Ascending aorta (tissue), 2 donors: Measurements from ENCODE around the gene PHC1. TPM values are rescaled to one million over a fixed set of nuclear protein-coding genes. Genes with fewer than 3 reads are reported as not detected.
A peak's percentile ranks its signal among the peaks of the same experiment; 100 is the strongest.

Source experiments
- DNase-seq, 2 donors: peaks; one replicate each; pipeline ENCODE4 v3.0.0-alpha.2; 2019; ENCODE audit warnings: low spot score in 2 of 2
- H3K27ac ChIP-seq, 2 donors: fragments of 200-600 bp; sonication (generic); one replicate each; pipeline ENCODE4 v1.5.1; 2016 to 2017; ENCODE audit warnings: mild to moderate bottlenecking in 1 of 2
- H3K27me3 ChIP-seq: fragments of 200-600 bp; sonication (generic); one replicate; pipeline ENCODE4 v1.5.1; 2017
- H3K36me3 ChIP-seq, 2 donors: fragments of 200-600 bp; sonication (generic); one replicate each; pipeline ENCODE4 v1.5.1; 2016
- H3K4me1 ChIP-seq, 2 donors: fragments of 200-600 bp; sonication (generic); one replicate each; pipeline ENCODE4 v1.5.1; 2016 to 2017; ENCODE audit warnings: mild to moderate bottlenecking in 1 of 2
- H3K4me3 ChIP-seq, 2 donors: fragments of 200-600 bp; sonication (generic); one replicate each; pipeline ENCODE4 v1.5.1; 2016 to 2017; ENCODE audit warnings: mild to moderate bottlenecking in 1 of 2
- H3K9me3 ChIP-seq, 2 donors: fragments of 200-600 bp; sonication (generic); one replicate each; pipeline ENCODE4 v1.5.1; 2016
- intact Hi-C: fragments of 100-400 bp; cut with DNase I; formaldehyde crosslinking; loops from one replicate; pipeline ENCODE4 v1.15.1; 2023
- total RNA-seq: library from RNA; depleted of rRNA; stranded (reverse); fragments of >200 nt; gene quantifications from one replicate; pipeline ENCODE4 v1.1.0, GENCODE V29; 2016
- TF ChIP-seq, protein P1 (sequence below), 3 experiments: fragments of 200-600 bp in 2 of 3; fragments of 450-650 bp in 1 of 3; sonication (generic) in 2 of 3; IDR thresholded peaks; one replicate each; pipeline ENCODE4 v1.5.1; 2016 to 2019; ENCODE audit warnings: antibody characterized with exemption in 3 of 3, mild to moderate bottlenecking in 1 of 3, moderate library complexity in 1 of 3

The PHC1 gene
- total RNA-seq, 1 donor from 2014 or later, result 31.0 TPM

DNA sequence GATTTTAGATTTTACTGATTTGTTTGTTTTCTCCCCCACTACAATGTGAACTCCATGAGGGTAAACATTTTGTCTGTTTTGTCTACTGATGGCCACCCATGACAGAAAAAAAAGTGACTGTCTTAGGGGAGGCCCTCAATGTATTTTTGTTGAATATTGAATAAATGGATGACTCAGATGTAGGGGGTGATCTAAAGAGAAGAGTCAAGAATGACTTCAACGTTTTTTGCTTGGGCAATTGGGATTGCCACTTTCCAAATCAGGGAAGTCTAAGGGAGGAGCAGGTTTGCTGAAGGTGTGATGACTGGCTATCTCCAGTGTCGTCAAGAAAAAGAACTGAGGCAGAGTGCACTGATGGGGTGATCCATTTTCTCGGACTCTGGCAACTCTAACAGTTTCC lies 10.7 kb upstream of the PHC1 start:
- H3K36me3 ChIP-seq, result no peaks in the 10 kb centered on the region
- no peak overlapping the region for H3K27ac ChIP-seq
- no peak for DNase-seq
- H3K4me3 ChIP-seq, result no peak overlapping the region
- intact Hi-C loops, result no loop called here
- TF ChIP-seq, protein P1, sequence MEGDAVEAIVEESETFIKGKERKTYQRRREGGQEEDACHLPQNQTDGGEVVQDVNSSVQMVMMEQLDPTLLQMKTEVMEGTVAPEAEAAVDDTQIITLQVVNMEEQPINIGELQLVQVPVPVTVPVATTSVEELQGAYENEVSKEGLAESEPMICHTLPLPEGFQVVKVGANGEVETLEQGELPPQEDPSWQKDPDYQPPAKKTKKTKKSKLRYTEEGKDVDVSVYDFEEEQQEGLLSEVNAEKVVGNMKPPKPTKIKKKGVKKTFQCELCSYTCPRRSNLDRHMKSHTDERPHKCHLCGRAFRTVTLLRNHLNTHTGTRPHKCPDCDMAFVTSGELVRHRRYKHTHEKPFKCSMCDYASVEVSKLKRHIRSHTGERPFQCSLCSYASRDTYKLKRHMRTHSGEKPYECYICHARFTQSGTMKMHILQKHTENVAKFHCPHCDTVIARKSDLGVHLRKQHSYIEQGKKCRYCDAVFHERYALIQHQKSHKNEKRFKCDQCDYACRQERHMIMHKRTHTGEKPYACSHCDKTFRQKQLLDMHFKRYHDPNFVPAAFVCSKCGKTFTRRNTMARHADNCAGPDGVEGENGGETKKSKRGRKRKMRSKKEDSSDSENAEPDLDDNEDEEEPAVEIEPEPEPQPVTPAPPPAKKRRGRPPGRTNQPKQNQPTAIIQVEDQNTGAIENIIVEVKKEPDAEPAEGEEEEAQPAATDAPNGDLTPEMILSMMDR (IDR thresholded peaks at IDR 0.05), result no peak
- no peaks in the 10 kb centered on the region for H3K27me3 ChIP-seq
- no peaks in the 10 kb centered on the region for H3K9me3 ChIP-seq
- peaks cover 0 to 3% of the 10 kb centered on the region in 2 donors for H3K4me1 ChIP-seq

DNA sequence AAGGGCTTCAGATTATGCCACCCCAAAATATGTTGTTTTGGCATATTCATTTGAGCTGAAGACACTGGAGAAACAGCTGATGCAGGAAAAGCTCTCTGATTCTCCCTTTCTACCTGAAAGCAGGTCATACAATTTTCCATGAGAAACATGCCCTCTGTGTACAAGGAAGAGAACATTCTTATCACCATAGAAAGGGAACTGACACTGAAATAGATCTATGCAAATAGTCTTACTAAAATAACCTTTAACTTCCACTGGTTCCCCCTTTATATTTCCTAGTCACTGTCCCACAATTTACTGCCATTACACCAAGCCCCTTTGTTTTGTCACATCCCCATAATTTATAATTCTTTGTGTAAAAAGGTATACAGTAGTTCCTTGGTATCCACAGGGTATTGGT lies 9.6 kb upstream of the PHC1 start:
- Histone ChIP-seq H3K4me3 (no peak overlapping the region), H3K27ac (no peak overlapping the region), H3K4me1 (peaks cover 0 to 3% of the 10 kb centered on the region in 2 donors), H3K9me3 (no peaks in the 10 kb centered on the region), H3K27me3 (no peaks in the 10 kb centered on the region), H3K36me3 (no peaks in the 10 kb centered on the region)
- TF ChIP-seq, protein P1 (IDR thresholded peaks at IDR 0.05), result no peak
- no peak for DNase-seq
- intact Hi-C loops, result no loop called here

DNA sequence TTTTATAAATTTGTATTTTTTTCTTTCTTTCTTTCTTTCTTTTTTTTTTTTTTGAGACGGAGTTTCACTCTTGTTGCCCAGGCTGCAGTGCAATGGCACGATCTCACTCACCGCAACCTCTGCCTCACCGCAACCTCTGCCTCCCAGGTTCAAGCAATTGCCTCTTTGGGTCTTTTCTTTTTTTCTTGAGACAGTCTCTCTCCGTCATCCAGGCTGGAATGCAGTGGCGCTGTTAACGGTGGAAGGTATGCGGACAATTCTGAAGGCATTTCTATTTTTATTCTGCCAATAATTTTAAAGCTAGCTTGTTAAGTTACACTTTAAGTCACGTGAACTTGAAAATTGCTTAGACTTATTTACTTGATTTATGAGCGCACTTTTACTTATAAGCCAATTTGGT lies 8.8 kb upstream of the PHC1 start:
- Histone ChIP-seq H3K36me3 (no peaks in the 10 kb centered on the region), H3K9me3 (no peaks in the 10 kb centered on the region), H3K27ac (no peak overlapping the region), H3K4me1 (peaks cover 0 to 3% of the 10 kb centered on the region in 2 donors), H3K4me3 (peak overlapping the region in 1 of 2 donors; percentile 40), H3K27me3 (no peaks in the 10 kb centered on the region)
- TF ChIP-seq, protein P1 (IDR thresholded peaks at IDR 0.05), result no peak
- intact Hi-C loops, result no loop called here
- no peak for DNase-seq

DNA sequence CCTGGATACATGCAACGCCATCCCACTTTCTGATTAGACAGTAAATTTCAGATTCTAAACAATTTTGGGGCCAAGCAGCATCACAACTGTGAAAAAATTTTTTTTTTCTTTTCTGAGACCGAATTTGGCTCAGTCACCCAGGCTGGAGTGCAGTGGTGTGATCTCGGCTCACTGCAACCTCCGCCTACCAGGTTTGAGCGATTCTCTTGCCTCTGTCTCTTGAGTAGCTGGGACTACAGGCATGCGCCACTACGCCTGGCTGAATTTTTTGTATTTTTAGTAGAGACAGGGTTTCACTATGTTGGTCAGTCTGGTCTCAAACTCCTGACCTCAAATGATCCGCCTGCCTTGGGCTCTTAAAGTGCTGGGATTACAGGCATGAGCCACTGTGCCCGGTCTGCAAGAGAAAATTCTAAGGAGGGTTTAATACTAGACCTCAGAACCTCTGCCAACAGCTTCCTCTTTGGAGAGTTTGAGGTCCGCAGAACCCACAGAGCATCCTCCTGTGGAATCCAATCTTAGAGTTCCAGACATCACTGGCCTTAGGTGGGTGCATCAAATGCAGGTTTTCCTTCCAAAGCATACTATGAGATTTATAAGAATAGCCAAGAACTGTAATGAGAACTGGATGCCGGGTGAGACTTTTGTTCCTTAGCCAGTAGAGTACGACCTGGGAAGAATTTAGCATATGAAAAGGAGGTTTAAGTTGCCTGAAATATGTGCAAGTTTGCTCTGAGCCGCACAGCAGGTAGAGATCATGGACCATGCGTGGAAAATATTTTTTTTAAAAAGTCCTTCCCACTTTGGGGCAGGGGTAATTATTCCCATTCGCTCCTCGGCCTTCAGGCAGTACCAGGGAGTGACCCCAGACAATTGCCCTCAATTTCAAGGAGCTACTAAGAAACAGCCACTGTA lies 7.8 kb upstream of the PHC1 start:
- H3K27me3 ChIP-seq, result no peaks in the 10 kb centered on the region
- no peaks in the 10 kb centered on the region for H3K9me3 ChIP-seq
- H3K4me1 ChIP-seq, result peaks cover 0 to 3% of the 10 kb centered on the region in 2 donors
- intact Hi-C loops, result no loop called here
- TF ChIP-seq, protein P1 (IDR thresholded peaks at IDR 0.05), result no peak
- DNase-seq, result no peak
- H3K4me3 ChIP-seq, result no peak overlapping the region
- no peak overlapping the region for H3K27ac ChIP-seq
- no peaks in the 10 kb centered on the region for H3K36me3 ChIP-seq

DNA sequence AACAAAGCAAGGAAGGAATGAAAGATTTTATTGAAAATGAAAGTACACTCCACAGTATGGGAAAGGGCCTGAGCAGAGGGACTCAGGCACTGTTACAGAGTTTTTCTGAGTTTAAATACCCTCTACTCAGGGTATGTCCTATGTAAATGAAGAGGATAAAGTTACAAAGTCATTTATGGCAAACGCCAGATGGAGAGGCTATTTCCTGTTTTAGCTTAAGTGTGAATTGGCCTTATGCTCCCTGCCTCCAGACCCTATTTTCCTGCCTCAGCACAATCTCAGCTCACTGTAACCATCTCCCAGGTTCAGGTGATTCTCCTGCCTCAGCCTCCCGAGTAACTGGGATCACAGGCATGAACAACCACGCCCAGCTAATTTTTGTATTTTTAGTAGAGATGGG lies 6.8 kb upstream of the PHC1 start:
- Histone ChIP-seq H3K4me1 (peaks cover 0 to 3% of the 10 kb centered on the region in 2 donors), H3K27me3 (no peaks in the 10 kb centered on the region), H3K36me3 (no peaks in the 10 kb centered on the region), H3K27ac (no peak overlapping the region), H3K9me3 (no peaks in the 10 kb centered on the region), H3K4me3 (no peak overlapping the region)
- TF ChIP-seq, protein P1 (IDR thresholded peaks at IDR 0.05), result no peak
- DNase-seq, result no peak
- intact Hi-C loops, result no loop called here
